Measurements from ENCODE around the gene MRPS34.

The MRPS34 gene

GRCh38 chr16:1772908-1773702 lies at the start of gene MRPS34:
TSS of gene MRPS34 (minus strand) at chr16:1773134. CDS start at chr16:1773119, 15 bp downstream.
- DNase-seq (ENCODE audit: low spot score in 2 of 2) (peak; percentile 79 to 89), ATAC-seq (peak; percentile 75)
- H3K4me1 Mint-ChIP-seq: peaks cover 15% of the 10 kb centered on the region
- peak within 1 kb of the TSS; percentile 96 for H3K4me3 Mint-ChIP-seq
- no peaks in the 10 kb centered on the region for H3K9me3 Mint-ChIP-seq
- peaks cover 52% of the 10 kb centered on the region for H3K36me3 Mint-ChIP-seq
- peak within 1 kb of the TSS; percentile 93 for H3K27ac Mint-ChIP-seq

- H3K4me3 Mint-ChIP-seq: no peak overlapping the region
- H3K36me3 Mint-ChIP-seq: peaks cover 15% of the 10 kb centered on the region
- no peak overlapping the region for H3K27ac Mint-ChIP-seq
- H3K9me3 Mint-ChIP-seq: no peaks in the 10 kb centered on the region
- DNase-seq (ENCODE audit: low spot score in 2 of 2): no peak
- peaks cover 19% of the 10 kb centered on the region for H3K4me1 Mint-ChIP-seq
- no peak for ATAC-seq
These were observed 49.1 kb upstream of the MRPS34 start for GRCh38 chr16:1821861-1822611.

- H3K27ac Mint-ChIP-seq: no peak overlapping the region
- H3K4me1 Mint-ChIP-seq: peaks cover 19% of the 10 kb centered on the region
- ATAC-seq: no peak
- DNase-seq (ENCODE audit: low spot score in 2 of 2): no peak
- no peaks in the 10 kb centered on the region for H3K9me3 Mint-ChIP-seq
- peaks cover 15% of the 10 kb centered on the region for H3K36me3 Mint-ChIP-seq
- no peak overlapping the region for H3K4me3 Mint-ChIP-seq
These were observed 48.0 kb upstream of the MRPS34 start for GRCh38 chr16:1820946-1821290.

- peaks cover 21% of the 10 kb centered on the region for H3K36me3 Mint-ChIP-seq
- peaks cover 19% of the 10 kb centered on the region for H3K4me1 Mint-ChIP-seq
- peak overlapping the region; percentile 58 for H3K27ac Mint-ChIP-seq
- no peak for ATAC-seq
- DNase-seq (ENCODE audit: low spot score in 2 of 2): no peak
- H3K4me3 Mint-ChIP-seq: no peak overlapping the region
- H3K9me3 Mint-ChIP-seq: no peaks in the 10 kb centered on the region
These were observed 47.4 kb upstream of the MRPS34 start for GRCh38 chr16:1820096-1820945.

DNA sequence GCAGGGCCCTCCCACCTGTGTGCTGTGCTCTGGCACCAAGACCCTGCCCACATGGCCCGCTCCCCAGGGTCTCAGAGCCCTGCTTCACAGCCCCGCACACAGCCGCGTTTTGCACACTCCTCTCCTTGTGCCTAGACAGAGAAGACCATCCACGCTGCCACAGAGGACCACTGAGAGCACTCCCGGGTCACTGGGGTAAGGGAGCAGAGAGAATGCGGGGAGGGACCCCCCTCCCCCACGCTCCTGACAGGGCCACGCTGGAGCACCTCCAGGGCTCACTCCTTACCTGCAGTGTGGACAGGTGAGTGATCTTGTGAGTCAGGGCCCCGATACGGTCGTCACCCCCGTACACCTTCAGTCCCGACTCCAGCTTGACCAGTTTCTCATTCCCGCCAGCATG lies 46.7 kb upstream of the MRPS34 start:
- DNase-seq (ENCODE audit: low spot score in 2 of 2) (no peak), ATAC-seq (no peak)
- H3K4me1 Mint-ChIP-seq: peaks cover 15% of the 10 kb centered on the region
- H3K27ac Mint-ChIP-seq: peak overlapping the region; percentile 58
- no peak overlapping the region for H3K4me3 Mint-ChIP-seq
- H3K36me3 Mint-ChIP-seq: peaks cover 28% of the 10 kb centered on the region
- H3K9me3 Mint-ChIP-seq: no peaks in the 10 kb centered on the region

DNA sequence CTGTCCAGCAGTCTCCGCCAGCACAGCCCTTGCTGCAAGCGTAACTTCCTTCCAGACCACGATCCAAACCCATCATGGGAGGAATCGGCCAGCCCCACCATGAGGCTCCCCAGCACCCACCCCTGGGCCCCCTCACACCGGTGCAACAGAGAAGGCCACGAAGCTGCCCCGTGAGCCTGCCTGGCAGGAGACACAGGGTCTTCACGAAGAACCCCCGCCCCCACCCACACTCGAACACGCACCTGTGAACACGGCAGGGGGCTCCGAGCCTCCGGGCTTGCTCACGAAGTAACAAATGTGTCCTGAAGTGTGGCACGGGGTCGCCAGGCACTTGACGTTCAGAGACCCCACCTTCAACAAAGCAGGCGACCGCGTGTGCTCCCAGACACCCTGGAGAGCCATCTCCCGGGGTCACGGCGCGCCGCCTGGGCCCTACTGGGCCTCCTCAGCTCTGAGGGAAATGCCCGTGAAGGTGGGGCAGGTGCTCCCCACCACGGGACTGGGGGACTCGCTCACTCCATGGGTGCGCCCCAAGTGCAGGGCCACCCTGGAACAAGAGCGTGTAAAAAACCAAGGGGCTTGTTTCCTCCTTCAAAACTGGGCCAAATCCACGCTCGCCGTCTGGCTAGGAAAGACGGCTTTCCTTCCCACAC lies 46.1 kb upstream of the MRPS34 start:
- ATAC-seq: no peak
- DNase-seq (ENCODE audit: low spot score in 2 of 2): no peak
- Mint-ChIP-seq H3K27ac (peak overlapping the region; percentile 58), H3K4me1 (peaks cover 9% of the 10 kb centered on the region), H3K9me3 (no peaks in the 10 kb centered on the region), H3K4me3 (no peak overlapping the region), H3K36me3 (peaks cover 34% of the 10 kb centered on the region)

- H3K4me1 Mint-ChIP-seq: peaks cover 6% of the 10 kb centered on the region
- H3K4me3 Mint-ChIP-seq: no peak overlapping the region
- ATAC-seq (no peak), DNase-seq (ENCODE audit: low spot score in 2 of 2) (no peak)
- H3K27ac Mint-ChIP-seq: peak overlapping the region; percentile 32
- H3K36me3 Mint-ChIP-seq: peaks cover 38% of the 10 kb centered on the region
- no peaks in the 10 kb centered on the region for H3K9me3 Mint-ChIP-seq
These were observed 45.4 kb upstream of the MRPS34 start for GRCh38 chr16:1818204-1818872.

GRCh38 chr16:1817716-1818115 lies 44.8 kb upstream of the MRPS34 start:
- DNase-seq (ENCODE audit: low spot score in 2 of 2): no peak
- H3K36me3 Mint-ChIP-seq: peaks cover 37% of the 10 kb centered on the region
- peak; percentile 6 for ATAC-seq
- H3K4me1 Mint-ChIP-seq: peaks cover 6% of the 10 kb centered on the region
- no peaks in the 10 kb centered on the region for H3K9me3 Mint-ChIP-seq
- H3K4me3 Mint-ChIP-seq: no peak overlapping the region
- peak overlapping the region; percentile 20 for H3K27ac Mint-ChIP-seq

DNA sequence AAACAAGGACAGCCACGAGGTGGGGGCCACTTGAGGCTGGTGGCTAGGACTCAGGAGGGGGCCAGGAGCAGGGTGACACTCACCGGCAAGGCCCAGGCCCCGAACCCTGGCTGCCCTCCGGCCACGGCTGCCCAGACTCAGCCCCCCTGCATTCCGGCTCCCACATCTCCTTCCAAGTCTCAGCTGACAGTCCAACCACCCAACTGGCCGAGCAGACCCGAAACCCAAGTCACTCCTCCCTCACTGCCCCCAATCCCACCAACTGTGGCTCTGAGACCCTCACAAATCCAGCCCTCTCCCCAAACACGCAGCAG lies 44.3 kb upstream of the MRPS34 start:
- no peak for ATAC-seq
- DNase-seq (ENCODE audit: low spot score in 2 of 2): no peak
- Mint-ChIP-seq H3K9me3 (no peaks in the 10 kb centered on the region), H3K27ac (peak overlapping the region; percentile 20), H3K36me3 (peaks cover 32% of the 10 kb centered on the region), H3K4me3 (no peak overlapping the region), H3K4me1 (peaks cover 6% of the 10 kb centered on the region)

GRCh38 chr16:1816396-1817275 lies 43.7 kb upstream of the MRPS34 start:
- no peak overlapping the region for H3K4me3 Mint-ChIP-seq
- ATAC-seq: no peak

GRCh38 chr16:1815461-1815860 lies 42.5 kb upstream of the MRPS34 start:
- no peaks in the 10 kb centered on the region for H3K9me3 Mint-ChIP-seq
- H3K27ac Mint-ChIP-seq: no peak overlapping the region
- no peak overlapping the region for H3K4me3 Mint-ChIP-seq
- peaks cover 30% of the 10 kb centered on the region for H3K36me3 Mint-ChIP-seq
- H3K4me1 Mint-ChIP-seq: peaks cover 6% of the 10 kb centered on the region
- ATAC-seq: no peak
- DNase-seq (ENCODE audit: low spot score in 2 of 2): no peak

More at GRCh38 chr16:1816396-1817275, 43.7 kb upstream of the MRPS34 start:
- Mint-ChIP-seq H3K27ac (no peak overlapping the region), H3K9me3 (no peaks in the 10 kb centered on the region), H3K4me1 (peaks cover 6% of the 10 kb centered on the region), H3K36me3 (peaks cover 30% of the 10 kb centered on the region)
- DNase-seq (ENCODE audit: low spot score in 2 of 2): no peak

DNA sequence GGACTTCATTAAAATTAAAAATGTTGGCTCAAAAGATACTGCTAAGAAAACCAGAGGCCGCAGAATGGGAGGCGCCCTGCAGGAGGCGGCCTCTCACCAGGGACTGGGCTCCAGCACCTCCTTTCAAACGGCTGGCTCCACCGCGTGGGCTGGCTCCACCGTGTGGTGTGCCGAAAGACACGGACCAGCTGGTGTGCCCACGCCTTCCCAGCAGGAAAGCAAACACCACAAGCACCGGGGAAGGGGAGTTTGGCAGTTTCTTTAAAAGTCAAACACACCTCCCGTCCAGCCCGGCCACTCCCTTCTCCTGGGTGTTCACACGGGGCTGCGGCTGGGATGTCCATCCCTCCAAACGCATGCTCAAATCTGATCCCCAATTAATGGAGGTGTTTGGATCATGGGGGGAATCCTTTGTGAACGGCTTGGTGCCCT lies 39.8 kb upstream of the MRPS34 start:
- peak; percentile 79 for ATAC-seq
- no peak for DNase-seq (ENCODE audit: low spot score in 2 of 2)
- peaks cover 38% of the 10 kb centered on the region for H3K36me3 Mint-ChIP-seq
- H3K4me3 Mint-ChIP-seq: no peak overlapping the region
- H3K9me3 Mint-ChIP-seq: no peaks in the 10 kb centered on the region
- peaks cover 5% of the 10 kb centered on the region for H3K4me1 Mint-ChIP-seq
- H3K27ac Mint-ChIP-seq: peak overlapping the region; percentile 24

DNA sequence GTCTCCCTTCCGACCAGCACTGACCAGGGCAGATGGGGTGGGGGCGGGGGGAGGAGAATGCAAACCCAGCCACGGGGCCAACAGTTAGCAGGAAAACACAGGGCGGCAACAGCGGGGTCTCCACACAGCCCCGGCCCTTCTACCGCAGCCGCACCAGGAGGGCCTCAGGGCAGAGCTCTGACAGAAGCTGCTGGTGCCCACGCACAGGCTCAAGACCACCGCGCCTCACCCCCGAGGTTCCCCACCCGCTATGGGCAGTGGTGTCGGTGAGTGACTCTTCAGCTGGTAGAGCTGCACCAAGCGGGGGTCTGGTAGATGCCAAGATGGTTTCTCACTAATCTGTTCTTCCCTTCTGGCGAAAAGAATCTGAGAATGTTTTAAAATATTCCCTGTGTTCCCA lies 37.6 kb upstream of the MRPS34 start:
- H3K36me3 Mint-ChIP-seq: peaks cover 49% of the 10 kb centered on the region
- no peak overlapping the region for H3K27ac Mint-ChIP-seq
- H3K9me3 Mint-ChIP-seq: no peaks in the 10 kb centered on the region
- no peak for DNase-seq (ENCODE audit: low spot score in 2 of 2)
- H3K4me1 Mint-ChIP-seq: no peaks in the 10 kb centered on the region
- no peak overlapping the region for H3K4me3 Mint-ChIP-seq
- no peak for ATAC-seq

- DNase-seq (ENCODE audit: low spot score in 2 of 2) (no peak), ATAC-seq (no peak)
- H3K4me3 Mint-ChIP-seq: no peak overlapping the region
- H3K4me1 Mint-ChIP-seq: no peaks in the 10 kb centered on the region
- H3K27ac Mint-ChIP-seq: no peak overlapping the region
- peaks cover 46% of the 10 kb centered on the region for H3K36me3 Mint-ChIP-seq
- H3K9me3 Mint-ChIP-seq: no peaks in the 10 kb centered on the region
These were observed 37.2 kb upstream of the MRPS34 start for GRCh38 chr16:1810106-1810505.
